ENCODE data around the gene TIMP2. TPM values are rescaled to one million over a fixed set of nuclear protein-coding genes. Genes with fewer than 3 reads are reported as not detected.
"Not testable (repeated sequence)": the region's sequence is repeated elsewhere in the genome, so short reads cannot be mapped to it uniquely, and the experiment has no call there.

The TIMP2 gene
- total RNA-seq, 4 donors from 2014 or later: 187 to 456 (median 339) TPM

DNA sequence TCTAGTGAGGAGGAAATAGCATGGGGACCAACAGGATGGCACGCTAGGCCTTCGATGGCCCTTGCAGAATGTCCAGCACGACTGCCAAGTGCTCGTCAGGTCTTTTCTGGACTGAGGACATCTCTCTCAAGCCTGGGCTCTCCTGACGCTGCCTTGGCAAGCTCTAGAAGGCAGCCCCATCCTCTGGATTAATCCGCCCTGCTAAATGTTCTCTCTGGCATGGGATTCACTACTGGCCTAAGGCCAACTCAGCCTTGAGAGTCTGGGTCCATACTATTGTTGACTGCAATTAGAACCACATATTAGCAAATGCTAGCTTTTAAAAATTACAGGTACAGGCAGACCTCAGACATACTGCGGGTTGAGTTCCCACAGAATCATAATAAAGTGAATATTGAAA lies 19.6 kb downstream of the TIMP2 start:
- peaks cover 0 to 92% (median 28%) of the 10 kb centered on the region in 4 donors for H3K4me1 ChIP-seq
- H3K4me3 ChIP-seq: no peak overlapping the region
- no peaks in the 10 kb centered on the region for H3K9me3 ChIP-seq
- no peaks in the 10 kb centered on the region for H3K27me3 ChIP-seq
- H3K27ac ChIP-seq: peak overlapping the region in 2 of 4 donors; percentile 66 to 90
- TF ChIP-seq POLR2A (IDR thresholded peaks at IDR 0.05) (no peak), EP300 (IDR thresholded peaks at IDR 0.05) (no peak)
- TF ChIP-seq, protein P1, sequence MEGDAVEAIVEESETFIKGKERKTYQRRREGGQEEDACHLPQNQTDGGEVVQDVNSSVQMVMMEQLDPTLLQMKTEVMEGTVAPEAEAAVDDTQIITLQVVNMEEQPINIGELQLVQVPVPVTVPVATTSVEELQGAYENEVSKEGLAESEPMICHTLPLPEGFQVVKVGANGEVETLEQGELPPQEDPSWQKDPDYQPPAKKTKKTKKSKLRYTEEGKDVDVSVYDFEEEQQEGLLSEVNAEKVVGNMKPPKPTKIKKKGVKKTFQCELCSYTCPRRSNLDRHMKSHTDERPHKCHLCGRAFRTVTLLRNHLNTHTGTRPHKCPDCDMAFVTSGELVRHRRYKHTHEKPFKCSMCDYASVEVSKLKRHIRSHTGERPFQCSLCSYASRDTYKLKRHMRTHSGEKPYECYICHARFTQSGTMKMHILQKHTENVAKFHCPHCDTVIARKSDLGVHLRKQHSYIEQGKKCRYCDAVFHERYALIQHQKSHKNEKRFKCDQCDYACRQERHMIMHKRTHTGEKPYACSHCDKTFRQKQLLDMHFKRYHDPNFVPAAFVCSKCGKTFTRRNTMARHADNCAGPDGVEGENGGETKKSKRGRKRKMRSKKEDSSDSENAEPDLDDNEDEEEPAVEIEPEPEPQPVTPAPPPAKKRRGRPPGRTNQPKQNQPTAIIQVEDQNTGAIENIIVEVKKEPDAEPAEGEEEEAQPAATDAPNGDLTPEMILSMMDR (IDR thresholded peaks at IDR 0.05): no peak
- H3K36me3 ChIP-seq: peaks cover 0 to 15% (median 0%) of the 10 kb centered on the region in 3 donors
- 76 to 90% methylated on average over 7 of the region's 7 CpGs for WGBS, 2 donors
- DNase-seq (ENCODE audit: low spot score in 2 of 2): no peak

DNA sequence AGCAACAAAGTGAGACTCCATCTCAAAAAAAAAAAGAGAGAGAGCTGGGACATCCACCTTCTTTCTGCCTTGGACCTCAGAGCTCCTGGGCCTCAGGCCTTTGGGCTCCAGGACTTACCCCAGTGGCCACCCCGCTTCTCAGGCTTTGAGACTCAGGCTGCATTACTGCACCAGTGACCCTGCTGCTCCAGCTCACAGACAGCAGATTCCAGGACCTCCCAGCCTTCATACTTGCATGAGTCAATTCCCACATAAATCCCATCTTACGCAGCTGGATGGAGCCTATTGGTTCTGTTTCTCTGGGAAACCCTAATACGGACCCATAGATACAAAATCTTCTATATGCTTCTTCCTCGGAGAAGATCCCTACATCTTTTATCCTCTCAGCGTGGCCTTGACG lies 20.1 kb downstream of the TIMP2 start:
- Histone ChIP-seq H3K27ac (peak overlapping the region in 2 of 4 donors; percentile 90 to 92), H3K36me3 (peaks cover 0 to 18% (median 0%) of the 10 kb centered on the region in 3 donors), H3K27me3 (no peaks in the 10 kb centered on the region), H3K4me1 (peaks cover 0 to 92% (median 30%) of the 10 kb centered on the region in 4 donors), H3K9me3 (no peaks in the 10 kb centered on the region), H3K4me3 (no peak overlapping the region)
- 71 to 94% methylated on average over 6 of the region's 6 CpGs for WGBS, 2 donors
- TF ChIP-seq, protein P1 (IDR thresholded peaks at IDR 0.05): no peak
- no peak for TF ChIP-seq POLR2A (IDR thresholded peaks at IDR 0.05)
- no peak for TF ChIP-seq EP300 (IDR thresholded peaks at IDR 0.05)
- DNase-seq (ENCODE audit: low spot score in 2 of 2): no peak

DNA sequence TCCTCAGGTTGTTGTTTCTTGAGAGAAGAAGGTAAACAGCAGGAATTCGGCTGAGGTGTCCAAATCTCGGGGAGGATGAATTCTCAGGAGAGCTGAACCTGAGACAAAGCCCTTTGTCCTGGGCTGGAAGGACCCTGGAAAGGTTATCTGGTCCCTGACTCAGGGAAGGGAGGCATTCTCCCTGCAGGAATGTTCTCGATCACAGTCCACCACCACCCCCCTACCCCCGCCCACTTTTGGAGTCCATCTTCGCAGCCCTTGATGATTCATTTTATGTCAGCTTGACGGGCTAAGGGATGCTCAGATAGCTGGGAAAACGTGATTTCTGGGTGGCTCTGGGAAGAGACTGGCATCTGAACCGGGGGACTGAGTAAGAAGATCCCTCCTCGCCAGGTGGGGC lies 20.8 kb downstream of the TIMP2 start:
- WGBS, 2 donors: 66 to 71% methylated on average over 9 of the region's 9 CpGs
- Histone ChIP-seq H3K36me3 (peaks cover 0 to 18% (median 0%) of the 10 kb centered on the region in 3 donors), H3K27me3 (no peaks in the 10 kb centered on the region), H3K4me3 (no peak overlapping the region), H3K9me3 (no peaks in the 10 kb centered on the region), H3K27ac (peak overlapping the region in 2 of 4 donors; percentile 90 to 92), H3K4me1 (peaks cover 0 to 92% (median 35%) of the 10 kb centered on the region in 4 donors)
- TF ChIP-seq POLR2A (IDR thresholded peaks at IDR 0.05): no peak
- TF ChIP-seq EP300 (IDR thresholded peaks at IDR 0.05): no peak
- TF ChIP-seq, protein P1 (IDR thresholded peaks at IDR 0.05): no peak
- no peak for DNase-seq (ENCODE audit: low spot score in 2 of 2)

DNA sequence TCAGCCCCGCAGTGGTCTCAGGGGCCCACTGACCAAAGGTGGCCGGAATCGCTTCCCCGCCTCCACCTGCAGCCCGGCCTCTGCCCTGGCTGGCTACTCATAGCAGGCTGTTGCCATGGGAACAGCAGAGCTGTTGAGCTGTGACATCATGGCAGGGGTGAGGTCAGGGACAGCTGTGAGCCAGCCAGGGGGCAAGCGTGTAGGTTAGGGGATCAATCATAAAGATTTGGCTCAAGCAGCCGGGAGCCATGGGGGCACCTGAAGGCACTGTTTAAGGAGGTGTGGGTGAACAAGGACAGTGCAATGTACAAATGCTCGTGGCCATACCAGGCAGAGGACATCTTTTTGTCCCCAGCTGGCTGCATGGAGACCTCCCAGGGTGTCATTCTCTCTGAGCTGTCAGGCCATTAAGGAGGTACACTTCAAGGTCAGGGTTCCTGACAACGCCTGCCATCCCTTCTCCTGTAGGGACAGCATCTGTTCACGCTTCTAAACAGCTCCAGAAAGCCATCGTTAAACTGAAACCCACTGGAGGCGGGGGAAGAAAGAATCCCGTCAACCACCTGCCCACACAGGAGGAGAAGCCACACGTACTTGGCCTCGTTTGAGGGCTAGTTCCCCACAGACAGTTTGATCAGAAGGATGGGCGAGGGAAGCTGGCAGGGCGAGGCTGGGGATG lies 21.9 kb downstream of the TIMP2 start, which contains the start of gene CEP295NL:
TSS of gene CEP295NL (minus strand) at position 101 of the 679 bp plus-strand sequence. CDS start 1,373 bp downstream, outside the sequence.
- Histone ChIP-seq H3K27ac (peak within 1 kb of the TSS; percentile 17 to 92 (median 54)), H3K9me3 (no peaks in the 10 kb centered on the region), H3K4me1 (peaks cover 0 to 92% (median 40%) of the 10 kb centered on the region in 4 donors), H3K36me3 (peaks cover 0 to 18% (median 0%) of the 10 kb centered on the region in 3 donors), H3K27me3 (no peaks in the 10 kb centered on the region), H3K4me3 (no peak within 1 kb of the TSS)
- DNase-seq (ENCODE audit: low spot score in 2 of 2): no peak
- TF ChIP-seq, protein P1 (IDR thresholded peaks at IDR 0.05): no peak
- TF ChIP-seq POLR2A (IDR thresholded peaks at IDR 0.05) (no peak), EP300 (IDR thresholded peaks at IDR 0.05) (no peak)
- WGBS, 2 donors: 39 to 42% methylated on average over 16 of the region's 17 CpGs

DNA sequence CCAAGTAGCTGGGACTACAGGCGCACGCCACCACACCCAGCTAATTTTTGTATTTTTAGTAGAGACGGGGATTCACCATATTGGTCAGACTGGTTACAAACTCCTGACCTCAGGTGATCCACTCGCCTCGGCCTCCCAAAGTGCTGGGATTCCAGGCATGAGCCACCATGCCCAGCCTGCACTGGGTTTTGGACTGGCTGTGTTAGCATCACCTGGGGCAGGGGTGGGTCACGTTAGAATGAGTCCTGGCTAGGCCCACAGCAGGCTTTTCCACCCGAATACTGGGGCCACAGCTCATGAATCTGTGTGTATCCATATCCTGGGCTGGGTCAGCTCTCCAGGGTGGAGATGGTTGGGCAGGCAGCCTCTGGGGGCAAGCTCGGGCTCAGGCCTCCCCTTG lies 23.0 kb downstream of the TIMP2 start:
- not testable (repeated sequence) for H3K9me3 ChIP-seq; DNase-seq (ENCODE audit: low spot score in 2 of 2); H3K27me3 ChIP-seq; H3K4me3 ChIP-seq
- WGBS, 2 donors: 86 to 89% methylated on average over 8 of the region's 8 CpGs
- H3K27ac ChIP-seq: peak overlapping the region in 3 of 4 donors; percentile 17 to 92 (median 90)
- H3K36me3 ChIP-seq: peaks cover 0 to 15% (median 0%) of the 10 kb centered on the region in 3 donors
- peaks cover 0 to 94% (median 50%) of the 10 kb centered on the region in 4 donors for H3K4me1 ChIP-seq

Measured in tibial nerve (tissue), 4 donors.